CD8-positive, alpha-beta memory T cell (primary cell): ENCODE measurements around the gene PRR7. TPM values are rescaled to one million over a fixed set of nuclear protein-coding genes. Genes with fewer than 3 reads are reported as not detected.

Experiments
- CTCF ChIA-PET: fragments of 350-600 bp; sonication (Branson Sonifier 250); formaldehyde crosslinking; loops from one replicate; lab custom pipeline; 2021; ENCODE audit warnings: antibody characterized with exemption; lab: Charles Lee
- POLR2A ChIA-PET: fragments of 350-600 bp; sonication (Branson Sonifier 250); formaldehyde crosslinking; loops from one replicate; lab custom pipeline; 2021; ENCODE audit warnings: antibody characterized with exemption; lab: Charles Lee
- DNase-seq, 5 donors: peaks; one replicate each; pipeline versions ENCODE4 v3.0.0 to v3.0.0-alpha.2; 2020 to 2022; ENCODE audit warnings: mixed read lengths in 1 of 5
- H3K27ac ChIP-seq: one replicate; pipeline ENCODE4 v1.7.0; 2013; ENCODE audit warnings: low read depth, mild to moderate bottlenecking, low read length, moderate library complexity
- H3K27me3 ChIP-seq: 2 replicates; pipeline ENCODE4 v1.7.0; 2013; ENCODE audit warnings: low read length, mild to moderate bottlenecking; ENCODE audit not compliant: insufficient read depth, poor library complexity, severe bottlenecking
- H3K36me3 ChIP-seq: 2 replicates; pipeline ENCODE4 v1.7.0; 2013; ENCODE audit warnings: mild to moderate bottlenecking, low read length, moderate library complexity; ENCODE audit not compliant: insufficient read depth
- H3K4me1 ChIP-seq: 2 replicates; pipeline ENCODE4 v1.7.0; 2013; ENCODE audit warnings: mild to moderate bottlenecking, low read length, moderate library complexity; ENCODE audit not compliant: insufficient read depth
- H3K4me3 ChIP-seq: 2 replicates; pipeline ENCODE4 v1.7.0; 2013; ENCODE audit warnings: mild to moderate bottlenecking, low read length
- H3K9me3 ChIP-seq: 2 replicates; pipeline ENCODE4 v1.7.0; 2013; ENCODE audit warnings: mild to moderate bottlenecking, low read length
- H3K27ac Mint-ChIP-seq, 8 donors: one replicate each; pipeline ENCODE4 v1.8.0; 2020 to 2021; ENCODE audit warnings: mixed read lengths in 8 of 8, mild to moderate bottlenecking in 6 of 8, inconsistent platforms in 3 of 8, moderate library complexity in 3 of 8
- H3K27me3 Mint-ChIP-seq, 2 donors: one replicate each; pipeline ENCODE4 v1.8.0; 2020 to 2021; ENCODE audit warnings: mixed read lengths in 2 of 2, mild to moderate bottlenecking in 1 of 2, moderate library complexity in 1 of 2
- H3K36me3 Mint-ChIP-seq, 3 donors: one replicate each; pipeline ENCODE4 v1.8.0; 2020 to 2021; ENCODE audit warnings: mixed read lengths in 3 of 3, inconsistent platforms in 1 of 3, mild to moderate bottlenecking in 1 of 3
- H3K4me1 Mint-ChIP-seq, 3 donors: one replicate each; pipeline ENCODE4 v1.8.0; 2020 to 2021; ENCODE audit warnings: mixed read lengths in 3 of 3, inconsistent platforms in 1 of 3, mild to moderate bottlenecking in 1 of 3
- H3K4me3 Mint-ChIP-seq, 7 donors: one replicate each; pipeline ENCODE4 v1.8.0; 2020 to 2021; ENCODE audit warnings: mixed read lengths in 7 of 7, mild to moderate bottlenecking in 6 of 7, moderate library complexity in 4 of 7, inconsistent platforms in 2 of 7
- H3K9me3 Mint-ChIP-seq, 5 donors: one replicate each; pipeline ENCODE4 v1.8.0; 2020 to 2022; ENCODE audit warnings: mixed read lengths in 5 of 5, mild to moderate bottlenecking in 3 of 5, moderate library complexity in 2 of 5, inconsistent platforms in 1 of 5
- polyA plus RNA-seq: library from polyadenylated mRNA; unstranded; fragments of 300-500 nt; fragmentation: Illumina TruSeq; gene quantifications from one replicate; pipeline ENCODE4 v1.2.3, GENCODE V29; 2021
- total RNA-seq, 2 experiments: library from RNA; stranded (reverse); gene quantifications; one replicate each; pipeline ENCODE4 v1.2.3, GENCODE V29; 2021

Gene PRR7
- total and polyA plus RNA-seq, 3 experiments from 2014 or later: 14.7 to 22.1 (median 15.3) TPM

DNA sequence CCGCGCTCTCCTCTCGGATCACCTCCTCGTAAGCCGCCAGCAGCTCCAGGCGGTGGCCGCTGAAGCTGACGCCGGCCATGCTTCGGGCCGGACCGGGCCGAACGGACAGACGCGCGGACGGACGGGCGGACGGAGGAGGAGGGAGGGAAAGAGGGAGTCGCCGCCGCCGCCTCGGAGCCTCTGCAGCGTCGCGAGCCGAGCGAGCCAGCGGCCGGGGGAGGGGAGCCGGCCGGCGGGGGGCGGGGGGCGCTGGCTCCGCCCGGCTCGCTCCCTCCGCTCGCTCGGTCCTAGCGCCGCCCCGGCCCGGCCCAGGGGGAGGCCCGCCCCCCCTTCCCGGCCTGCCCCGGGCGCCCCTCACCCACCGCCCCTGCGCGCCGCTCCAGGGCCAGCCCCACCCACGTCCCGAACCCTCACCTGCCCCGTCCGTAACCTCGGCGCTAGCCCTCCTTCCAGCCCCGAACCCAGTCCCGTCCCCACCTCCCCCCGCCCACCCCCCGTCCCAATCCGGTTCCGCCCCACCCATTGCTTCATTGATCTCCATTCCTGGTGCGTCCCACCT is 26.9 kb downstream of the PRR7 start, which contains the start of gene DBN1:
Gene DBN1 (minus strand): TSS at position 192 of the 559 bp plus-strand sequence. CDS start 113 bp downstream, at position 79.
- peak within 1 kb of the TSS; percentile 47 for H3K27ac ChIP-seq
- peaks cover 0 to 6% (median 0%) of the 10 kb centered on the region in 3 donors for H3K36me3 Mint-ChIP-seq
- H3K9me3 Mint-ChIP-seq: no peaks in the 10 kb centered on the region
- H3K4me3 Mint-ChIP-seq: peak within 1 kb of the TSS; percentile 80 to 94 (median 84)
- H3K4me3 ChIP-seq: peak within 1 kb of the TSS; percentile 45
- no peak for DNase-seq
- no peaks in the 10 kb centered on the region for H3K36me3 ChIP-seq
- H3K27me3 ChIP-seq: no peaks in the 10 kb centered on the region
- H3K9me3 ChIP-seq: no peaks in the 10 kb centered on the region
- H3K27me3 Mint-ChIP-seq: peaks cover 0 to under 1% of the 10 kb centered on the region in 2 donors
- POLR2A ChIA-PET: interaction anchor here (0.7 to 1.4 kb wide), 2 partner anchors 24 to 41 kb away, joined by 3 to 4 read pairs; partner anchors contain the start of gene PDLIM7
- CTCF ChIA-PET: interaction anchor here (1.0 to 12.4 kb wide), 8 partner anchors 8 to 84 kb away, joined by 3 to 103 read pairs (median 11); no protein-coding TSS in a partner anchor
- H3K4me1 ChIP-seq: peaks cover 30% of the 10 kb centered on the region
- H3K27ac Mint-ChIP-seq: peak within 1 kb of the TSS; percentile 3 to 92 (median 76)
- peaks cover 34 to 56% (median 36%) of the 10 kb centered on the region in 3 donors for H3K4me1 Mint-ChIP-seq

- Histone ChIP-seq H3K27ac (no peak overlapping the region), H3K4me3 (no peak overlapping the region), H3K4me1 (peaks cover 33% of the 10 kb centered on the region), H3K36me3 (no peaks in the 10 kb centered on the region), H3K9me3 (no peaks in the 10 kb centered on the region), H3K27me3 (no peaks in the 10 kb centered on the region)
- H3K4me3 Mint-ChIP-seq: peak overlapping the region; percentile 51 to 94 (median 80)
- H3K9me3 Mint-ChIP-seq: no peaks in the 10 kb centered on the region
- peaks cover 0 to 1% (median 0%) of the 10 kb centered on the region in 3 donors for H3K36me3 Mint-ChIP-seq
- H3K4me1 Mint-ChIP-seq: peaks cover 37 to 61% (median 41%) of the 10 kb centered on the region in 3 donors
- no peak for DNase-seq
- CTCF ChIA-PET: interaction anchor here (1.0 to 12.4 kb wide), 4 partner anchors 19 to 85 kb away, joined by 3 to 103 read pairs (median 4); no protein-coding TSS in a partner anchor
- POLR2A ChIA-PET: interaction anchor here (0.7 kb wide), 1 partner anchor 23 kb away, joined by 3 read pairs; the partner anchor contains the start of gene PDLIM7
- peak overlapping the region in 7 of 8 donors; percentile 3 to 88 (median 78) for H3K27ac Mint-ChIP-seq
- no peaks in the 10 kb centered on the region for H3K27me3 Mint-ChIP-seq
Measured at GRCh38 chr5:177474002-177474476, 27.4 kb downstream of the PRR7 start.

GRCh38 chr5:177474846-177475562 is 28.4 kb downstream of the PRR7 start:
- Mint-ChIP-seq H3K4me1 (peaks cover 46 to 70% (median 48%) of the 10 kb centered on the region in 3 donors), H3K27ac (peak overlapping the region; percentile 23 to 84 (median 54)), H3K9me3 (no peaks in the 10 kb centered on the region), H3K36me3 (no peaks in the 10 kb centered on the region), H3K27me3 (no peaks in the 10 kb centered on the region), H3K4me3 (peak overlapping the region; percentile 40 to 94 (median 81))
- ChIA-PET POLR2A (no interaction called here), CTCF (interaction anchor here (1.0 to 12.4 kb wide), 3 partner anchors 19 to 86 kb away, joined by 3 to 103 read pairs (median 4); no protein-coding TSS in a partner anchor)
- Histone ChIP-seq H3K27ac (no peak overlapping the region), H3K27me3 (no peaks in the 10 kb centered on the region), H3K4me1 (peaks cover 40% of the 10 kb centered on the region), H3K9me3 (no peaks in the 10 kb centered on the region), H3K4me3 (no peak overlapping the region), H3K36me3 (no peaks in the 10 kb centered on the region)
- no peak for DNase-seq

DNA sequence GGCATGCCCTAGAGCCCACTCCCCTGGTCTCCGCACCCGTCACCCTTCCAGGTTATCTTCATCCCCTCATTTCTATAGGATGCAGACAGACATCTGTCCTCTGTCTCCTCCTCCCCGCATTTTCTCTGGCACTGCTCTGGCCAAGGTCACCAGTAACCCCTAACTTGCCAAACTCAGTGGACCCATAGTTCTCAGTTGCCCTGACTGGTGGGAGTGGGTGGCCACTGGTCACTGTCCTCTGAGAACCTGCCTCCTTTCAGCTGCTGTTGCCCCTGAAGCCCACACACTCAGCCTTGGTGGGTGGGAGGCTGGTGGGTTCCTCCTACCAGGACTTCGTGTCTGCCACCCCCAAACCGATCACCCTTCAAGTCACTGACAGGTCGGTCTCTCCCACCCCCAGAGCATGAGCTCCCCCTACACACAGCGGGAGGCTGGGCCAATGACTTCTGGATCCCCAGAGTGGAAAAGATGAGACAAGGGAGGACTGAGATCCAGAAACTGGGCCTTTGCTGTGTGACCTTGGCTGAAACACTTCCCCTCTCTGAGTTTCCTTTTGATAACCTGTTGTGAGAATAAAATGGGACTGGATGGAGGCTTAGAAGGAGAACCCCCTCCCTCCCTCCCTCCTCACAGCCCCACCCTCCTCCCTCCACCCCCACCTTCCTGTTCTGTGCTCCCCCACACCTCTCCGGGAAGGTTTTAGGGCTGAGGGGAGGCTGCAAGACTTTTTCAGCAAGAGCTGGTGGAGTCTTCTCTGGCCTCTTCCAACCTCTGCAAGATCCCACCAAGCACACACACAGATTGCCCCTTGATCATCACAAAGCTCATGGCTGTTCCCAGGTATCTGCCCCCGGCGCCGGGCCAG is 29.2 kb downstream of the PRR7 start:
- Mint-ChIP-seq H3K27ac (peak overlapping the region; percentile 39 to 75 (median 66)), H3K27me3 (no peaks in the 10 kb centered on the region), H3K4me3 (peak overlapping the region; percentile 17 to 81 (median 40)), H3K9me3 (no peaks in the 10 kb centered on the region), H3K36me3 (no peaks in the 10 kb centered on the region), H3K4me1 (peaks cover 42 to 64% (median 45%) of the 10 kb centered on the region in 3 donors)
- H3K27ac ChIP-seq: no peak overlapping the region
- ChIA-PET POLR2A (no interaction called here), CTCF (interaction anchor here (0.6 to 12.4 kb wide), 4 partner anchors 20 to 73 kb away, joined by 3 to 103 read pairs (median 4); no protein-coding TSS in a partner anchor)
- no peaks in the 10 kb centered on the region for H3K9me3 ChIP-seq
- no peak for DNase-seq
- H3K4me1 ChIP-seq: peaks cover 40% of the 10 kb centered on the region
- H3K27me3 ChIP-seq: no peaks in the 10 kb centered on the region
- H3K4me3 ChIP-seq: no peak overlapping the region
- no peaks in the 10 kb centered on the region for H3K36me3 ChIP-seq

- H3K36me3 ChIP-seq: no peaks in the 10 kb centered on the region
- no peaks in the 10 kb centered on the region for H3K9me3 ChIP-seq
- H3K27ac Mint-ChIP-seq: peak overlapping the region in 6 of 8 donors; percentile 31 to 76 (median 46)
- peaks cover 33% of the 10 kb centered on the region for H3K4me1 ChIP-seq
- H3K4me1 Mint-ChIP-seq: peaks cover 33 to 55% (median 38%) of the 10 kb centered on the region in 3 donors
- H3K4me3 ChIP-seq: no peak overlapping the region
- DNase-seq: peak in 1 of 5 donors; percentile 41
- POLR2A ChIA-PET: no interaction called here
- no peaks in the 10 kb centered on the region for H3K27me3 ChIP-seq
- H3K27ac ChIP-seq: no peak overlapping the region
- no peaks in the 10 kb centered on the region for H3K36me3 Mint-ChIP-seq
- H3K27me3 Mint-ChIP-seq: no peaks in the 10 kb centered on the region
- H3K9me3 Mint-ChIP-seq: no peaks in the 10 kb centered on the region
- peak overlapping the region in 3 of 7 donors; percentile 7 to 61 (median 9) for H3K4me3 Mint-ChIP-seq
- CTCF ChIA-PET: interaction anchor here (0.6 to 12.4 kb wide), 7 partner anchors 13 to 74 kb away, joined by 3 to 103 read pairs (median 4); no protein-coding TSS in a partner anchor
Measured at GRCh38 chr5:177476531-177477233, 30.1 kb downstream of the PRR7 start.

- Histone ChIP-seq H3K4me3 (no peak overlapping the region), H3K27ac (no peak overlapping the region), H3K4me1 (peaks cover 23% of the 10 kb centered on the region), H3K9me3 (no peaks in the 10 kb centered on the region), H3K27me3 (no peaks in the 10 kb centered on the region), H3K36me3 (no peaks in the 10 kb centered on the region)
- Mint-ChIP-seq H3K4me3 (peak overlapping the region in 1 of 7 donors; percentile 76), H3K27ac (peak overlapping the region in 4 of 8 donors; percentile 18 to 81 (median 38)), H3K9me3 (no peaks in the 10 kb centered on the region), H3K36me3 (no peaks in the 10 kb centered on the region), H3K4me1 (peaks cover 32 to 47% (median 32%) of the 10 kb centered on the region in 3 donors), H3K27me3 (no peaks in the 10 kb centered on the region)
- POLR2A ChIA-PET: interaction anchor here (1.1 to 1.2 kb wide), 2 partner anchors 9 to 51 kb away, joined by 4 read pairs; partner anchors contain the start of gene GRK6
- DNase-seq: no peak
- CTCF ChIA-PET: interaction anchor here (1.3 to 3.0 kb wide), 6 partner anchors 12 to 88 kb away, joined by 4 to 17 read pairs (median 7); no protein-coding TSS in a partner anchor
Measured at GRCh38 chr5:177477701-177478477, 31.3 kb downstream of the PRR7 start.
